ENCODE data around the gene REP15.
A peak's percentile ranks its signal among the peaks of the same experiment; 100 is the strongest.
"Not testable (repeated sequence)": the region's sequence is repeated elsewhere in the genome, so short reads cannot be mapped to it uniquely, and the experiment has no call there.

Gene REP15

GRCh38 chr12:27711317-27711682, 15.1 kb downstream of the REP15 start:
- Histone ChIP-seq H3K4me2 (peak overlapping the region; percentile 80), H3K27me3 (no peaks in the 10 kb centered on the region), H4K20me1 (peaks cover 41% of the 10 kb centered on the region), H3K36me3 (peaks cover 38% of the 10 kb centered on the region), H3K9me3 (no peaks in the 10 kb centered on the region), H3K4me3 (peak overlapping the region; percentile 81), H3K4me1 (peaks cover 21% of the 10 kb centered on the region), H3K27ac (peak overlapping the region; percentile 86), H3K9ac (peak overlapping the region; percentile 88)
- no peak for TF ChIP-seq Cebpa-rat (IDR thresholded peaks at IDR 0.05)

- Histone ChIP-seq H4K20me1 (peaks cover 41% of the 10 kb centered on the region), H3K9me3 (no peaks in the 10 kb centered on the region), H3K4me3 (peak overlapping the region; percentile 81), H3K9ac (no peak overlapping the region), H3K36me3 (peaks cover 45% of the 10 kb centered on the region), H3K27ac (no peak overlapping the region), H3K4me1 (peaks cover 21% of the 10 kb centered on the region), H3K4me2 (peak overlapping the region; percentile 80), H3K27me3 (no peaks in the 10 kb centered on the region)
- TF ChIP-seq Cebpa-rat (IDR thresholded peaks at IDR 0.05) = no peak
Measured at GRCh38 chr12:27711967-27712366, 15.7 kb downstream of the REP15 start.

GRCh38 chr12:27723212-27723611, 27.0 kb downstream of the REP15 start:
- Histone ChIP-seq H3K27ac (no peak overlapping the region), H3K4me1 (no peaks in the 10 kb centered on the region), H4K20me1 (peaks cover 29% of the 10 kb centered on the region), H3K9me3 (no peaks in the 10 kb centered on the region), H3K9ac (no peak overlapping the region; the same call in 1 of the 2 replicates), H3K4me3 (no peak overlapping the region), H3K4me2 (no peak overlapping the region), H3K36me3 (peaks cover 92% of the 10 kb centered on the region), H3K27me3 (no peaks in the 10 kb centered on the region)
- TF ChIP-seq Cebpa-rat (IDR thresholded peaks at IDR 0.05) = no peak

GRCh38 chr12:27730097-27730588, 33.9 kb downstream of the REP15 start:
- Histone ChIP-seq H3K27ac (no peak overlapping the region), H3K4me3 (no peak overlapping the region), H3K4me2 (no peak overlapping the region), H3K27me3 (no peaks in the 10 kb centered on the region), H3K4me1 (no peaks in the 10 kb centered on the region), H3K9me3 (no peaks in the 10 kb centered on the region), H3K36me3 (peaks cover 79% of the 10 kb centered on the region), H3K9ac (no peak overlapping the region), H4K20me1 (peaks cover 27% of the 10 kb centered on the region)
- no peak for TF ChIP-seq Cebpa-rat (IDR thresholded peaks at IDR 0.05)

- Histone ChIP-seq H3K9me3 (no peaks in the 10 kb centered on the region), H3K4me2 (no peak overlapping the region), H3K27me3 (no peaks in the 10 kb centered on the region), H3K27ac (no peak overlapping the region), H3K4me1 (no peaks in the 10 kb centered on the region), H3K36me3 (peaks cover 76% of the 10 kb centered on the region), H4K20me1 (peaks cover 27% of the 10 kb centered on the region), H3K9ac (no peak overlapping the region), H3K4me3 (no peak overlapping the region)
- TF ChIP-seq Cebpa-rat (IDR thresholded peaks at IDR 0.05) = no peak
Measured at GRCh38 chr12:27732281-27732680, 36.0 kb downstream of the REP15 start.

GRCh38 chr12:27733052-27733656, 36.9 kb downstream of the REP15 start:
- Histone ChIP-seq H4K20me1 (peaks cover 27% of the 10 kb centered on the region), H3K27me3 (no peaks in the 10 kb centered on the region), H3K4me1 (no peaks in the 10 kb centered on the region), H3K27ac (no peak overlapping the region), H3K4me3 (no peak overlapping the region), H3K4me2 (no peak overlapping the region), H3K9ac (no peak overlapping the region), H3K9me3 (no peaks in the 10 kb centered on the region), H3K36me3 (peaks cover 76% of the 10 kb centered on the region)
- no peak for TF ChIP-seq Cebpa-rat (IDR thresholded peaks at IDR 0.05)

- Histone ChIP-seq H3K4me3 (no peak overlapping the region), H3K4me2 (no peak overlapping the region), H3K9me3 (no peaks in the 10 kb centered on the region), H3K9ac (no peak overlapping the region), H3K36me3 (peaks cover 79% of the 10 kb centered on the region), H3K27ac (no peak overlapping the region), H3K4me1 (no peaks in the 10 kb centered on the region), H3K27me3 (no peaks in the 10 kb centered on the region), H4K20me1 (peaks cover 21% of the 10 kb centered on the region)
- TF ChIP-seq Cebpa-rat (IDR thresholded peaks at IDR 0.05) = no peak
Measured at GRCh38 chr12:27733791-27734190, 37.5 kb downstream of the REP15 start.

- not testable (repeated sequence) for H3K9ac ChIP-seq, H3K4me1 ChIP-seq, H3K4me3 ChIP-seq, H3K27ac ChIP-seq, H3K4me2 ChIP-seq, H3K27me3 ChIP-seq, H3K9me3 ChIP-seq
- Histone ChIP-seq H3K36me3 (peaks cover 79% of the 10 kb centered on the region), H4K20me1 (peaks cover 16% of the 10 kb centered on the region)
Measured at GRCh38 chr12:27734321-27734720, 38.1 kb downstream of the REP15 start.

GRCh38 chr12:27743601-27744000, 47.4 kb downstream of the REP15 start:
- H3K27ac ChIP-seq = no peak overlapping the region
- H3K36me3 ChIP-seq = peaks cover 91% of the 10 kb centered on the region
- no peaks in the 10 kb centered on the region for H3K4me1 ChIP-seq
- no peak overlapping the region for H3K9ac ChIP-seq
- H4K20me1 ChIP-seq = no peaks in the 10 kb centered on the region
- no peak for TF ChIP-seq Cebpa-rat (IDR thresholded peaks at IDR 0.05)
- H3K9me3 ChIP-seq = no peaks in the 10 kb centered on the region
- no peaks in the 10 kb centered on the region for H3K27me3 ChIP-seq
- H3K4me3 ChIP-seq = no peak overlapping the region
- no peak overlapping the region for H3K4me2 ChIP-seq

GRCh38 chr12:27745734-27746133, 49.5 kb downstream of the REP15 start:
- not testable (repeated sequence) for H3K27ac ChIP-seq, H3K4me1 ChIP-seq, H3K27me3 ChIP-seq, H4K20me1 ChIP-seq, H3K4me3 ChIP-seq, H3K9ac ChIP-seq, H3K9me3 ChIP-seq, H3K4me2 ChIP-seq
- H3K36me3 ChIP-seq = peaks cover 86% of the 10 kb centered on the region

All from BLaER1 (cell line).